OCI-LY7 (cell line): ENCODE data around the gene ZNF423.

ENCODE experiments used
- CTCF ChIP-seq: fragments of 200-600 bp; sonication (generic); conservative IDR thresholded peaks from 2 replicates; pipeline ENCODE4 v1.5.1; 2014; ENCODE audit warnings: mild to moderate bottlenecking, antibody characterized with exemption, low read length, moderate library complexity, mixed read lengths
- EZH2phosphoT487 ChIP-seq: fragments of 200-600 bp; sonication (generic); IDR thresholded peaks from 2 replicates; pipeline ENCODE4 v1.6.1; 2018; ENCODE audit warnings: low read depth, borderline replicate concordance, mild to moderate bottlenecking, mixed run types, antibody characterized with exemption, low read length, moderate library complexity, mixed read lengths

GRCh38 chr16:49716339-49716934, 139.5 kb downstream of the ZNF423 start:
- TF ChIP-seq EZH2phosphoT487 (no peak), CTCF (no peak)
